ENCODE data around the gene VAV3. TPM values are rescaled to one million over a fixed set of nuclear protein-coding genes. Genes with fewer than 3 reads are reported as not detected.
A peak's percentile ranks its signal among the peaks of the same experiment; 100 is the strongest.
"Not testable (repeated sequence)": the region's sequence is repeated elsewhere in the genome, so short reads cannot be mapped to it uniquely, and the experiment has no call there.

Gene VAV3
- polyA plus RNA-seq, 3 donors from 2014 or later: 17.6 to 19.4 (median 18.8) TPM

DNA sequence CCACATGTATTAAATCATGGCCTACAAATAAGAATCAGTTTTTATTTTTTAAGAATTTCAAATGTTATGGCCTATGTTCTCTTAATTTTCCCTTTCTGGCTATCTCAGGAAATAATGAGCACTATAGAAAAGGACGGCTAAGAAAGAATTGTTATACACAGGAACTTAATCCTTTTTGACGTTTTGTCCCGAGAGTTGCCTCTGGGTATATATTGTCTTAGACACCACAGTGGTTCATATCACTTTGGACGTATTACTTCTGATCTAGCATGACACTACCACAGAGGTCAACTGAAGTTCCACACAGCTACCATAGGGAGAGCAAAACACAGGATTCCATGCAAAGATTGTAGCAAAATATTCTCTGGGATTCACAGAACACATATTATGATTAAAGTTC lies 307.6 kb downstream of the VAV3 start:
- H3K9me3 Mint-ChIP-seq: no peaks in the 10 kb centered on the region
- peaks cover 0 to 10% (median 4%) of the 10 kb centered on the region in 3 donors for H3K36me3 Mint-ChIP-seq
- no peak for DNase-seq
- H3K27ac Mint-ChIP-seq: no peak overlapping the region
- peaks cover 0 to 2% (median under 1%) of the 10 kb centered on the region in 3 donors for H3K27me3 Mint-ChIP-seq (ENCODE audit: low read depth in 3 of 3)
- no peak overlapping the region for H3K4me3 Mint-ChIP-seq
- H3K4me1 Mint-ChIP-seq: peaks cover 15 to 29% of the 10 kb centered on the region in 2 donors

DNA sequence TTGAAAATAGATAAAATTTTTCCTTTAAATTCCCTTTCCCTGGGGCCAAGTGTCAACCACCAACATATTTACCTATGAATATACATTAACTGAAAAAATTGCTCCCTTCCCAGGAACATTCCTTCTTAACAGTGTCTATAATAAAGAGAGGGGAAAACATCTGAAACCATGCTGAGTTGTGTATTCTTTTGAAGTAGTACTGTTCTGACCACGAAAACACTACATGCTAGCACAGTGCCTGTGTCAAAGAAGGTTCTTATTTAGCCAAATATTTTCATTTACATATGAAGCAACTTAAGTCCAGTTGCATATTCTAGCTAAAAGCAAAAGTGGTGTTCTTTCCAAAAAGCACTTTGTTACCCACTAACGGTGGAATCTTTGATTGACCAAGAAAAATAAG lies 311.2 kb downstream of the VAV3 start:
- peaks cover 0 to 5% (median 2%) of the 10 kb centered on the region in 3 donors for H3K27me3 Mint-ChIP-seq (ENCODE audit: low read depth in 3 of 3)
- peaks cover 0 to 9% (median 7%) of the 10 kb centered on the region in 3 donors for H3K36me3 Mint-ChIP-seq
- no peak for DNase-seq
- peaks cover 46 to 62% of the 10 kb centered on the region in 2 donors for H3K4me1 Mint-ChIP-seq
- no peaks in the 10 kb centered on the region for H3K9me3 Mint-ChIP-seq
- no peak overlapping the region for H3K4me3 Mint-ChIP-seq
- H3K27ac Mint-ChIP-seq: peak overlapping the region in 1 of 6 donors; percentile 7

DNA sequence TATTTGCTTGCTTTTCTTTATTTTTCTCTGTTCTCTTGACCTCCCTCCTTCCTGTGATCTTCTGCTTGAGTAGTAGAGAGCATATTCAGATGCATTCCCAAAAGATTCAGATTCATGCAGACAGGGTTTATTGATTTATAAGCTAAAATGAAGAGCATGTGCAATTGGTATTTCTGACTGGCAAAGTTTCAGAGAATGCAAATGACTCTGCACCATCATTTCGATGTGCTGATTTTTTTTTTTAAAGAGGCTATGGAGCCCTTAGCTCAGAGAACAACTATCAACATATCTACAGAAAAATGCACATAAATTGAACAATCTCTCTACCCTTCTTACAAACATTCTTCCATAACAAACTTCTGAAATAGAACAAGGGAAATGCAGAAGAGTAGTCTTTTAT lies 312.0 kb downstream of the VAV3 start:
- Mint-ChIP-seq H3K9me3 (no peaks in the 10 kb centered on the region), H3K27ac (peak overlapping the region in 2 of 6 donors; percentile 13 to 45), H3K4me1 (peaks cover 50 to 70% of the 10 kb centered on the region in 2 donors), H3K27me3 (ENCODE audit: low read depth in 3 of 3) (peaks cover 0 to 5% (median 2%) of the 10 kb centered on the region in 3 donors), H3K4me3 (no peak overlapping the region), H3K36me3 (peaks cover 0 to 9% (median 7%) of the 10 kb centered on the region in 3 donors)
- no peak for DNase-seq

DNA sequence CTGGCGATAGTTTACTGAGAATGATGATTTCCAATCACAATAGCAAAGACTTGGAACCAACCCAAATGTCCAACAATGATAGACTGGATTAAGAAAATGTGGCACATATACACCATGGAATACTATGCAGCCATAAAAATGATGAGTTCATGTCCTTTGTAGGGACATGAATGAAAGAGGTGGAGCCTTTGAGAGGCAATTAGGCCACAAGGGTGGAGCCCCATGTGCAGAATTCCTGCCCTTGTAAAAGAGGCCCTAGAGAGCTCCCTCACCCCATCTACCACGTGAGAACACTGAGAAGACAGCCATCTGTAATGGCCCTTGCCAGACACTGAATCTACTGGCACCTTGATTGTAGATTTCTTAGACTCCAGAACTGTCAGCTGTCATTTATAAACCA lies 314.2 kb downstream of the VAV3 start:
- H3K4me3 Mint-ChIP-seq; H3K9me3 Mint-ChIP-seq; DNase-seq; H3K27me3 Mint-ChIP-seq (ENCODE audit: low read depth in 3 of 3); H3K36me3 Mint-ChIP-seq: not testable (repeated sequence)
- Mint-ChIP-seq H3K4me1 (peaks cover 60 to 75% of the 10 kb centered on the region in 2 donors), H3K27ac (peak overlapping the region in 4 of 6 donors; percentile 8 to 59 (median 35))

DNA sequence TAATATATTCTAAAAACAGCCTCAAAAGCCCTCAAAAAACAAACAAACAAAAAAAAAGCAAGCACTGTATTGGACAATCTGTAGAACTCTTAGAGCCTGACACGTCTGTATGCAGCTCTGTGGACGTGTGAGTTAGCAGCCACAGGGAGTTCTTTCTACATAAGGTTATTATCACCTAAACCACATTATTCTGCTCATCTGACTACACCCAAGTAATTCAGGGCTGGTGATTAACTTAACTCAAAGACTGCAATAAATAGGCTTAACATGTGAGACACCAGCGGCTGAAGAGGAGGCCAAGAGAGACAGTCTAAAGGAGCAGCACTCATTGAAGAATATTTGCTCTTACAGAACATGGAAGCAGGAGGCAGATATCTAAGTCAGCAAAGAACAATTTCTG lies 316.0 kb downstream of the VAV3 start:
- peaks cover 0 to 7% (median 5%) of the 10 kb centered on the region in 3 donors for H3K36me3 Mint-ChIP-seq
- DNase-seq: peak; percentile 45 to 67 (median 65)
- peaks cover 62 to 75% of the 10 kb centered on the region in 2 donors for H3K4me1 Mint-ChIP-seq
- peak overlapping the region; percentile 48 to 78 (median 64) for H3K4me3 Mint-ChIP-seq
- H3K27ac Mint-ChIP-seq: peak overlapping the region; percentile 68 to 94 (median 91)
- no peaks in the 10 kb centered on the region for H3K9me3 Mint-ChIP-seq
- H3K27me3 Mint-ChIP-seq (ENCODE audit: low read depth in 3 of 3): peaks cover 0 to 5% (median 0%) of the 10 kb centered on the region in 3 donors

DNA sequence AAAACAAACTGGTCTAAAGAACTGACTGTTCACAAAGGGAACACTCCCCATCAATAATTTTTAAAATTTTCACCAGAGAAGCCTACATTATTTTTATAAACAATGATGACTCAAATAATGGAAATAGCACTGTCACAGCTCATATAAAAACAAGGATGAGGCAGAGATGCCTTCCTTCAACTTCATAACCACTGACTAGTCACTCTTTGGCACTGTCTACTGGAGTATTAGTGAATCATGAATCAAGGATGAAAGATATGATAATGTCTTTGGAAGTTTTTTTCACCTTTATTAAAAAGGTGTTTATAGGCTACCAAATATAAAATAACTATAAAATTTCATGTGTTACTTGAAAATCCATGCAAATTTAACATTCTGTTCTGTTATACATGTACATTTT lies 316.9 kb downstream of the VAV3 start:
- Mint-ChIP-seq H3K36me3 (peaks cover 0 to 6% (median 4%) of the 10 kb centered on the region in 3 donors), H3K9me3 (no peaks in the 10 kb centered on the region), H3K4me1 (peaks cover 65 to 75% of the 10 kb centered on the region in 2 donors), H3K4me3 (peak overlapping the region in 1 of 5 donors; percentile 8), H3K27ac (peak overlapping the region in 4 of 6 donors; percentile 29 to 59 (median 36)), H3K27me3 (ENCODE audit: low read depth in 3 of 3) (peaks cover 0 to 5% (median 0%) of the 10 kb centered on the region in 3 donors)
- DNase-seq: no peak

DNA sequence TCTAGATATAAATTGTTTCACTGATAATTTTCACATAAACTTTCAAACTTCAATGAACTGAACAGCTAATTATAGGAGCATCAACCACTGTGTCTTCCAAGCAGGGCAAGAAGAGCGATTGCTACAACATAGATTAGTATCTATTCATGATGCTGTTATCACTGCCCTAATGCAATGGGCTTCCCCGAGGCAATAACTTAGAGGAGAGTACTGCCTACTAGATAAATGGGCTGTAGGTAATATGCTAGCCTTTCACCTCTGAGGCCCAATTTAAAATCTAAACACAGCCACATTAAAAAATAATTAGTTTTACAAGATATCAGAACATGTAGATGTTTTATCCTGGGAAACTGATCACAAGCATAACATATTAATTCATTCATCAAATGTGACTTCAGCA lies 318.0 kb downstream of the VAV3 start:
- Mint-ChIP-seq H3K36me3 (peaks cover 0 to 5% (median 0%) of the 10 kb centered on the region in 3 donors), H3K27me3 (ENCODE audit: low read depth in 3 of 3) (peaks cover 0 to 3% (median 0%) of the 10 kb centered on the region in 3 donors), H3K9me3 (no peaks in the 10 kb centered on the region), H3K27ac (peak overlapping the region in 1 of 6 donors; percentile 42), H3K4me3 (no peak overlapping the region), H3K4me1 (peaks cover 58 to 68% of the 10 kb centered on the region in 2 donors)
- DNase-seq: no peak

DNA sequence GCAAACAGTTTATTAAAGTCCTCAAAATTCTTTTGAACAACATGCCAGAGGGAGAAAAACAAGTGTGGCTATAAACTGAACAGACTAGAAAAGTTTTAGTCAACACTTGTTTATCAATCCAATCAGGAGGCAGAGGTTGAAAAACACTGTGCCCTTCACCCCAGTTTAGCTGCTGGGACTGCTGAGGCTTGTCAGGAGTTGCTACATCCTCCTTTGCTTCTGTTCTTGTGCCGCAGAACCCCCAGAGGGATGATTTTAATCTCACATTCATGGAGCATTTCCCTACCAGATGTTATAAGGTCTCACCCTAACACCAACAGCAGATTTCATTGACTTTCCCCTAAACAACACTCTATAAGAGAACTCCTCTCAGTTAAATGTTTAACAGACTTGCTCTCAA lies 321.2 kb downstream of the VAV3 start:
- peak overlapping the region in 1 of 5 donors; percentile 14 for H3K4me3 Mint-ChIP-seq
- no peaks in the 10 kb centered on the region for H3K27me3 Mint-ChIP-seq (ENCODE audit: low read depth in 3 of 3)
- H3K36me3 Mint-ChIP-seq: peaks cover 16 to 26% (median 18%) of the 10 kb centered on the region in 3 donors
- no peak for DNase-seq
- peaks cover 39 to 55% of the 10 kb centered on the region in 2 donors for H3K4me1 Mint-ChIP-seq
- H3K9me3 Mint-ChIP-seq: no peaks in the 10 kb centered on the region
- peak overlapping the region; percentile 40 to 83 (median 70) for H3K27ac Mint-ChIP-seq

DNA sequence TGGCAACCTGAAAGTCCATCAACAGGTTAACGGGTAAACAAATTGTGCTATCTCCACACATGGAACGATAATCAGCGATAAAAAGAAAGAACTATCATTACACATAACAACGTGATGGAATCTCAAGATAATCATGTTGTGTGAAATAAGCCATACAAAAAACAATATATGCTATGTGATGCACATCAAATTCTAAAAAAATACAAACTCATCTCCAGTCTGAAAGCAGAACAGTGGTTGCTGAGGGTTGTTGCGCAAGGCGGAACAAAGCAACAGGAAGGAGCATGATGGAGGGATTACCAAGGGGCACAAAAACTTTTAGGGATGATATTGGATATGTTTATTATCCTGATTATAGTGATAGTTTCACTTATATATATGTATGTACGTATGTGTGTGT lies 324.8 kb downstream of the VAV3 start:
- no peaks in the 10 kb centered on the region for H3K27me3 Mint-ChIP-seq (ENCODE audit: low read depth in 3 of 3)
- H3K4me1 Mint-ChIP-seq: peaks cover 22 to 44% of the 10 kb centered on the region in 2 donors

DNA sequence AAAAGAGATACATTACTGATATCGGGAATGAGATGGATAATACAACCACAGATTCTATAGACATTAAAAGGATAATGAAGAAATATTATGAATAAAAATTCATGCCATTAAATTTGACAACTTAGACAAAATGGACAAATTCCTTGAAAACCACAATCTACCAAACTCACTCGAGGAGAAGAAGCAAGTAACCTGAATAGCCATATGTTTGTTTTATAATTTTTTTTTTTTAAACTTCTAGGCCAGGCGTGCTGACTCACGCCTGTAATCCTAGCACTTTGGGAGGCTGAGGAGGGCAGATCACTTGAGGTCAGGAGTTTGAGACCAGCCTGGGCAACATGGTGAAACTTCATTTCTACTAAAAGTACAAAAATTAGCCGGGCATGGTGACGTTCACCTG lies 327.9 kb downstream of the VAV3 start:
- Mint-ChIP-seq H3K36me3 (peaks cover 21 to 34% (median 23%) of the 10 kb centered on the region in 3 donors), H3K4me1 (peaks cover 29 to 42% of the 10 kb centered on the region in 2 donors)

More for the DNA sequence above, 324.8 kb downstream of the VAV3 start:
- Mint-ChIP-seq H3K9me3 (no peaks in the 10 kb centered on the region), H3K4me3 (no peak overlapping the region), H3K27ac (peak overlapping the region in 5 of 6 donors; percentile 4 to 69 (median 52)), H3K36me3 (peaks cover 21 to 29% (median 23%) of the 10 kb centered on the region in 3 donors)
- no peak for DNase-seq

DNA sequence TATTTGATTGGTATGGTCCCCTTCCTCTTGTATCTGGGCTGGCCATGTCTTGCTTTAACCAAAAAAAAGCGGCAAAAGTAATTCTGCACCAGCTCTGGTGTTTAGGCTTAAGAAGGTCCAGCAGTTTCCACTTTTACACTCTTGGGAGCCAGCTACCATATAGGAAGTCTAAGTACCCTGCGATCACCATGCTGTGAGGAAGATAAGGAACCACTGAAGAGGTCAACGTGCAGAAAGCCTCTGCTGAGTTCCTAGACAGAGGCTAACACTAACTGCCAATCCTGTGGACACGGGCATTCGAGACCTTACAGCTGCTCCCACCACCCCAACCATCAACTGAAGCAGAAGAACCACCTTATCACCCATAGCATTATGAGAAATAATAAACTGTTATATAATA lies 331.4 kb downstream of the VAV3 start:
- Mint-ChIP-seq H3K27me3 (ENCODE audit: low read depth in 3 of 3) (no peaks in the 10 kb centered on the region), H3K27ac (peak overlapping the region in 5 of 6 donors; percentile 2 to 72 (median 52))

More for the DNA sequence above, 327.9 kb downstream of the VAV3 start:
- H3K9me3 Mint-ChIP-seq: no peaks in the 10 kb centered on the region
- H3K4me3 Mint-ChIP-seq: no peak overlapping the region
- no peaks in the 10 kb centered on the region for H3K27me3 Mint-ChIP-seq (ENCODE audit: low read depth in 3 of 3)
- H3K27ac Mint-ChIP-seq: no peak overlapping the region
- DNase-seq: no peak

DNA sequence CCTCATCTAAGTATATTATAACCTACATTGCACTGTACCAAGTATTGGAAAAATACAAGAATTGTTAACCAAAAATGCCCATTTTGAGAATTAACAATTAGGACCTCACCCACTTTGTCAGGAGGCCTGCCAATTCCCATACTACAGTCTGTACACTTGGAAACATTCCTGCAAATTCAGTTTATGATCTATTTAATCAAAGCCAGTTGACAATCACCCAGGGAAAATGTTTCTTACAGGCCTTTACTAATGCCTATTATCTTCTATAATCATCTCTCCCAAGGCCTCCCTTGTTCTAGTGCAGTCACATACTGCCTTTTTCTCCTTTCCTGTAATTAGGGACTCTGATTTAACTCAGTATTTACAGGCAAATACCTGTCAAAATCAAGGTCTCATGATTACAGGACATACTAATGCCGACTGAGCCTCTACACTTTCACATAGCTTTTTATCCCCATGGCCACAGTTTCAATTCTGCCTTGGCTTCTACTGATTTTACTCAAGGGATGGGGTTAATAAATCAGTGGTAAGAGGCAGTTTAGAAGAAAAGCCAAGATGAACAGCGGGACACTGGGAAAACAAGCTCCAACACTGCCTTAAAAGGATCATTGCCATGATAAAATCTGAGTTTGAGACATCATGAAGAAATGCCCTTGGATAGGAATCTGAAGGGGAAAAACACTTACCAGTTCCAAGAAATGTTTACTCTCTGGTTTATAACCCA lies 338.7 kb downstream of the VAV3 start:
- Mint-ChIP-seq H3K9me3 (no peaks in the 10 kb centered on the region), H3K36me3 (peaks cover 0 to 11% (median 3%) of the 10 kb centered on the region in 3 donors), H3K4me1 (peaks cover 12 to 45% of the 10 kb centered on the region in 2 donors), H3K27me3 (ENCODE audit: low read depth in 3 of 3) (peaks cover 0 to 2% (median 0%) of the 10 kb centered on the region in 3 donors), H3K27ac (peak overlapping the region in 1 of 6 donors; percentile 42), H3K4me3 (no peak overlapping the region)
- DNase-seq: no peak

More for the DNA sequence above, 331.4 kb downstream of the VAV3 start:
- Mint-ChIP-seq H3K4me1 (peaks cover 25 to 42% of the 10 kb centered on the region in 2 donors), H3K36me3 (peaks cover 5 to 17% (median 5%) of the 10 kb centered on the region in 3 donors), H3K4me3 (peak overlapping the region in 1 of 5 donors; percentile 1), H3K9me3 (no peaks in the 10 kb centered on the region)
- no peak for DNase-seq

DNA sequence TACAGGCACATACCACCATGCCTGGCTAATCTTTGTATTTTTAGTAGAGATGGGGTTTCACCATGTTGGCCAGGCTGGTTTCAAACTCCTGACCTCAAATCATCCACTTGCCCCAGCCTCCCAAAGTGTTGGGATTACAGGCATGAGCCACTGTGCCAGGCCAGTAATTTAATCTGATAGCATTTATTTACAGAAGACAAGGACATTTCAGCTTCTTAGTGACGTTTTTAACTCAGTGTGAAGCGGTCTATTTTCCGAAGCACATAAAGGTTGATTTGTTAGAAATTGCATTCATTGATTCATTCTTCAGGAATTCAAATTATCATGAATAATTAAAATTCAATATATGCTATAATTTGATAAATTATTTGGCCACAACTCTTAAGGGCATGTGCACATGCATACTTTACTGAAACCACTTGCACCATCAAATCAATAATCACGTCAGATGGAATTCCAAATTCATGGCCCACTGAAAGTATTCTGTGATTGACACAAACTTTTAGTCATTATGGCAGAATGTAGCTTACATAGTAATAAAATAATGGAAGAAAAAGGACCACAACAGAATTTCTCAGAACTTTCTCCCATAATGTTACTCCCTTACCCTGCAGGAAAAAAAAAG lies 339.5 kb downstream of the VAV3 start:
- no peak for DNase-seq
- H3K36me3 Mint-ChIP-seq: peaks cover 0 to 10% (median 3%) of the 10 kb centered on the region in 3 donors
- peak overlapping the region in 1 of 6 donors; percentile 25 for H3K27ac Mint-ChIP-seq
- peaks cover 14 to 46% of the 10 kb centered on the region in 2 donors for H3K4me1 Mint-ChIP-seq
- H3K9me3 Mint-ChIP-seq: no peaks in the 10 kb centered on the region
- no peak overlapping the region for H3K4me3 Mint-ChIP-seq
- peaks cover 0 to 2% (median 0%) of the 10 kb centered on the region in 3 donors for H3K27me3 Mint-ChIP-seq (ENCODE audit: low read depth in 3 of 3)

DNA sequence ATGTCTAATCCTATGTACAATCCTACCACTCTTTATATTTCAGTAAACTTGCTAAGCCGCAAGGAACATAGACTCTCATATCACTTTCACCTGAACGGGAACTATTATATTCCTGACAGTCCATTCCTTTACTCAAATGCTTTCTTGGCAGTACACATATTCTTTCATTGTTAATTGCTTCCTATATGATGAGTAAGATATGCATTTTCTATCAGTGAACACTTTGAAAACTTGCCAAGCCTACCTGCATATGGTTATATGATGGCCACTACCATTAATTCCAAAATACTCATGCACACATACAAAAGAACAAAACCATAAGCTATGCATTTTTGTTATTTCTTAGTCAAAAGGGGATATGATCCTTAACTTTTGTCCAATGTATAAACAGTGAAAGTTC lies 341.5 kb downstream of the VAV3 start:
- Mint-ChIP-seq H3K4me3 (no peak overlapping the region), H3K36me3 (peaks cover 0 to 9% (median 3%) of the 10 kb centered on the region in 3 donors), H3K4me1 (peaks cover 21 to 43% of the 10 kb centered on the region in 2 donors), H3K27ac (peak overlapping the region in 1 of 6 donors; percentile 21), H3K9me3 (no peaks in the 10 kb centered on the region), H3K27me3 (ENCODE audit: low read depth in 3 of 3) (peaks cover 0 to 2% (median 0%) of the 10 kb centered on the region in 3 donors)
- DNase-seq: no peak
